Activated CD8-positive, alpha-beta memory T cell treated with anti-CD3 and anti-CD28 coated beads for 48 hours (primary cell): ENCODE results near the gene COL5A1.

ENCODE experiments used
- DNase-seq, 3 experiments: peaks; one replicate each; pipeline ENCODE4 v3.0.0-alpha.2; 2020; ENCODE audit warnings: low read depth in 2 of 3, low spot score in 2 of 3

COL5A1 gene

DNA sequence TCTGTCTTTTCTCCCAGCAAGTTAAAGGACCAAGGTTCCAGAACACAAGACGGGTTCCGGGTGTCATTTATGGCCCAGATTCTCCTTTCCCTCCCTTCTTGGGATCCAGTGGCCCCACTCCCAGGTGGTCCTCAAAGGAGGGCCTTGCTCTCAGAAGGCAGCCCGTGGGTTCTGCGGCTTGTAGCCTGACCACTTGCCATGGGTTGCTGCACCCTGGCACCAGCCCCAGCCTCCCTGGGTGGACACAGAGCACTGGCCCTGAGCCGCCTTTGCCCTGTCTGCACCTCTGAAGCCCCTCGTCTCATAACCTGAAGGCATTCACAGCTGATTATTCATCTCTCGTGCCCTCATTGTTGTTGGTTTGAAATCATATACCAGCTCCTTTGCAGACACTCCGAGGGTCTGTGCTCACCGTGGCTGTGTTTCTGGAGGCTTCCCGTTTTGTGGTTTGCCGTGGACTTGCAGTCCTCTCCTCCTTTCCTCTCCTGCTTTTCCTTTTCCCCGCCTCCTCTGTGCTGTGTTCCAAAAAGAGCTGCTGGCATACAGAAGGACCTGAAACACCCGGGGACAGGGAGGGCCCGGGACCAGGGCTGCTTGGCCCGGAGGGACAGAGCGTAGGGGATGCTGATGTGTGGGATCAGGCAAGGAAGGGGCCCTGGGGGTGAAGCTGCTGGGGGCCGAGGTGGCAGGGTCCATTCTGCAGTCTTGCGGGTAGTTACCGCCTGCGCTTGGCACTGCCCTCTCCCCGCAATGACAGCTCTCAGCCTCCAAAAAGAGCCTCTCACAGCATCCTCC, 189.5 kb downstream of the COL5A1 start:
- no peak for DNase-seq

GRCh38 chr9:134832471-134832870, 190.9 kb downstream of the COL5A1 start:
- no peak for DNase-seq

- no peak for DNase-seq
Measured at GRCh38 chr9:134833294-134833880, 191.8 kb downstream of the COL5A1 start.

GRCh38 chr9:134834217-134834956, 192.8 kb downstream of the COL5A1 start:
- DNase-seq, result no peak

DNA sequence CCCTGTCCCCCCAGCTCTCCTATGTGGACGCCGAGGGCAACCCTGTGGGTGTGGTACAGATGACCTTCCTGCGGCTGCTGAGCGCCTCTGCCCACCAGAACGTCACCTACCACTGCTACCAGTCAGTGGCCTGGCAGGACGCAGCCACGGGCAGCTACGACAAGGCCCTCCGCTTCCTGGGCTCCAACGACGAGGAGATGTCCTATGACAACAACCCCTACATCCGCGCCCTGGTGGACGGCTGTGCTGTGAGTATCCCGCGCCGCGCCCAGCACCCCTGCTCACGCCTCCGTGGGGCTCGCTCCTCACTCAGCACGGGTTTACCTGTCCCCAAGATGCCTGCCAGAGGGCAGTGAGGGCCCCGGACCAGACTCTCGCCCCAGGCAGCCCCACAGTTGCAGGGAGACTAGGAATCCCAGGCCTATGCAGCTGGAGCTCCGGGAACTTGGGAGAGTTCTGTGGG, 193.4 kb downstream of the COL5A1 start:
- DNase-seq, result no peak

DNA sequence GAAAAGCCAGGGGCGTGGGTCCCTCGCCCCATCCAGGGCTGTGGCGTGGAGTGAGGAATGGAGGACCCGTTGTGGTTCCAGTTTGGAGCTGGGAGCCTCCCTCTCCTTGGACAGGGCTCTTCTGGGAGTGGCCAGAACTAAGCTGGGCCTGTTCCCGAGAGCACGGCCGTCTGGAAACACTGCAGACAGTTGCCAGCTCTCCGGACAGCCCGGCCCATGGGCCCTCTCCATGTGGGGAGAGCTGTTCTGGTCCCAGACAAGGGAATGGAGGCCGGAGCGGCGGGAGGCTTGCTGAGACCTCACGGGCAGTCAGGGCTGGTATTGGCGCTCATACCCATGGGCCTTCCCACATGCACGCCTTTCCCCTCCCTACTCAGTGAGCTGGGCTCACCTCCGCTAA, 193.8 kb downstream of the COL5A1 start:
- DNase-seq, result no peak

DNA sequence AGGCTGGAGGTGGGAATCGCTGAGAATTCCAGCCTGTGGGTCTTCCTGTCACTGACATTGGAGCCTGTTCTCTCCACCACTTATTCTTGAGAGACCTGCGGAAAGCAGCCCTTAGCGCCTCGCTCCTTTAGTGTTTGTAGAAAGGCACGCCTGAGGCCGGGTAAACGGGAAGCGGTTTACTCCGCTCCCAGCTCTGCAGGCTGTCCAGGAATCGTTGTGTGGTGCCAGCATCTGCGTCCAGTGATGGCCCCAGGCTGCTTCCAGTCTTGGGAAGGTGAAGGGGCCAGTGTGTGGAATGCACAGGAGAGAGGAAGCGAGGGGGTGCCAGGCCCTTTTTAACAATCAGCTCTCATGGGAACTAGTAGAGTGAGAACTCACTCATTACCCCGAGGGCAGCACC, 194.4 kb downstream of the COL5A1 start:
- DNase-seq, result no peak

- no peak for DNase-seq
Measured at GRCh38 chr9:134836406-134836970, 194.9 kb downstream of the COL5A1 start.

DNA sequence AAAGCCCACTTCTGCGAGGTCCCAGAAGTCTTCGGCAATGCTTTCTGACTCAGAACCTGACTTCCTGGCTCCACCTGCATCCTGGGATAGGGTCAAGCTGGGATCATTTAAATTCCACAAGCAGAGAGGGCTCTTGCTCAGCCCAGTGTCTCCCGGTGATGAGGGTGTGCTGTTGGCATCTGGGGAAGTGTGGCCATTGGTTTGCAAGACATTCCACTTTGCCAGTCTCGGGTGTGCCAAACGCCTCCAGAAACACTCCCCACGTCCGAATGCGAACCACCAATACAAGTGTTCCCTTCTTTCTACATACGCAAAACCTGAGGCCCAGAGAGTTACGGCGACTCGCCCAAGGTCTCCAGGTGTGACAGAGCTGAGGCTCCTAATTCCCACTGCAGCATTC, 195.9 kb downstream of the COL5A1 start:
- no peak for DNase-seq

DNA sequence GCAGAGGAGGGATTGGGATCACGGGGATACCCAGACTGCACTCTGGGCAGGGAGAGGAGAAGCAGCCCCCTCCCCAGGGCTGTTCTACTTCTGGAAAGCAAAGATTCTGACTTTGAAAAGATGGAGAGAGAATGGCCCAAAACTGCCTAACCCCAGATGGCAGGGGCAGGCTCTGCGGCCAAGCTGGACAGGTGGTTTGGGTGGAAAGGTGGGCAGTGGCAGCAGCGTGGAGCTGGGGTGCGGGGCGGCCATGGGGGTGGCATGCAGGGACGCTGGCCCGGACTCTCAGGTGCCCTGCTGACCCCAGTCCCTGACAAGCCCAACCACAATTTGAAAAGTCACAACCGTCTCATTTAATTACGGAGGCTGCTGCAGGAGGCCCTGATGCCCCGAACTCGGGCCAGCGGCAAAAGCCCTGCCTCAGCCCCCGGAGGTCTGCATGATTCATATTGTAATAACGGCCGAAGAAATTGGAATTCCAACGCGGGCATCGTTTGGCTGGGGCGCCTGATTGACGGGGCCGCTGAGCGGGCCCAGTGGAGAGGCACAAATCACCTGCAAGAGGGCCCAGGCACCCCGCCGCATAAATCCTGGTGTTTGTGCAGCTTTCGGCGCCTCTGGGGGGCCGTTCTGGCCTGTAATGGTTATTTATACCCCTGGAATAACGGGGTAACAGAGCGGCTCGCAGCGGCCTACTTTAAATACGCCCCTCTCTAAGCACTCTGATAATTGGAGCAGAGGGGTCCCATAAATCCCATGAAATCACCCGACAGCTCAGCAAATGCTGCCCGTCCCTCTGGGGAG, 197.2 kb downstream of the COL5A1 start:
- no peak for DNase-seq

DNA sequence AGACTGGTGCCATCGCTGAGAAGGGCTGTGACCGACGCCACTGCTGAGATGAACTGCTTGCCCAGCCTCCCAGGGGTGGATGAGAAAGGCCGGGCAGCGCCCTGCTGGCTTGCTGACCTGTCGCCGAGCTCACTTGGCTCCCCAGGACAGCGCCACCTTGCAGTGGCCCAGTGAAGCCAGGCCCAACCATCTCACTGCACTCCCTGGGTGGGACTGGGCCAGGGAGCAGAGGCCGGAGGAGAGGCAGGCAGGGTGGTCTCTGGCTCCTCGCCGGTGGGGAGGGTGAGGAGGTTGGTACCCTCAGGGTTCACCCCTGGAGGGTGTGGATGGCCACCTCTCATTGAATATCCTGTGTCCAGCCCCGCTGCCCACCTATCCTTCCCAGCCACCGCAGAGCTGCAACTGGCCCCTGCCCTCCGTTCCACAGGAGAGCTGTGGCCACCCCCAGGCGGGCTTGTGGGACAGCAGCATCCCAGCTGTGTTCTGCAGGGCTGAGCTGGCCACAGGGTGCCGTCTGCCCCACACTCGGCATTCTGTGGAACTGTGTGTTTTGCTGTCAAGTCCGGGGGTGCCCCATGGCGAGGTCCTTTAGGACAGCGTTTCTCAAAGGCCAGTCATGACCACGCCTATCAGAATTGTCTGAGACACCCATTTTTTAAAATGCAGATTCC, 198.0 kb downstream of the COL5A1 start:
- no peak for DNase-seq

- DNase-seq, result no peak
Measured at GRCh38 chr9:134840511-134840910, 198.9 kb downstream of the COL5A1 start.

DNA sequence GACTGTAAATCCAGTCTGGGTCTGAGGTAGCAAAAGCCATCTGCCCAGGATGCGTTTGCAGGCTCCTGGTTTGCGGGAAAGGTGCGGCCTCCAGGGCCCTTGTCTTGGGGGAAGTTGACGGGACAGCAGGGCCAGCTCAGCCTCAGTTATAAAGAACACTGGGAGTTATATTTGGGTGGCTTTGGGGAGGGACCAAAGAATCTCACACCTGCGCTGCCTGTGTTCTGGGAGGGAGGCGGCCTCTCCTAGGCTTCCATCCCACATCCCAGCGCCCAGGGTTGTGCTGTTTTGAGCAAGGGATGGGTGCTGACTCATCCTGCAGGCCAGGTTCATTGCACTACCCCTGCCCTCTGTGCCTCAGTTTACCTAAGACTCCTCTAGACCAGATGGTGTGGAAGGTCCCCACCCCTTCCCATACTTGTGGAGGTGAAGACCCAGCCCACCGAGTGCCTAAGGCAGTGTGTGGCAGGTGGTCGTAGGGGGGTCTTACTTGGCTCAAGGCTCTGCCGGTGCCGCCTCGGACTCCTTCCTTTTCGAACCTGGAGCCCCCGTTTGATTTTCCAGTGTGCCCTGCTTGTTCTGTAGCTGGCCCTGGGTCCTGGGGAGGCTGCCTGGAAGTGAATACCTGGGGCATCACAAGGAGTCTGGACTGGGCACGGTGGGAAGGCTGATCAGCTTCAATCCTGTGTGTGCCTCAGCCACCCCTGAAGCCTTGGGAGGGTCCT, 199.7 kb downstream of the COL5A1 start:
- DNase-seq, result no peak

- no peak for DNase-seq
Measured at GRCh38 chr9:134842321-134842720, 200.7 kb downstream of the COL5A1 start.

DNA sequence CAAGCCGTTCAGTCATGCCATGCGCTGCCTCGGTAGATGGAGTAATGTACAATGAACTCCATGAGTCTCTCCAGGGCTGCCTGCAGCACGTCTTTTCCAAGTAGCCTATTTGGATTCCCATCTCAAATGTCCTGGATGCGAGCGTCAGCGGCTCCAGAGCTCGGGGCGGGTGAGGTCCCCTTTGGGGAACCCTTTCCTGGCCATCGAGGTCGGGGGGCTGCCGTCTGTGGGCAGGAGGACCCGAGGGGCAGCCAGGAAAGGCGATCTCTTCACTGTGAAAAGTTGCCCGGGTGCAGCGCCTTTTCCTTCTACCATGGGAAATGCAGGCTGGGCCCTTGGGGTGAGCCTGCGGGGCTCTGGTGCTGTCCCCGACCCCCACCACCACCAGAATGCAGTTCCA, 202.1 kb downstream of the COL5A1 start:
- no peak for DNase-seq

- DNase-seq, result no peak
Measured at GRCh38 chr9:134844821-134845220, 203.2 kb downstream of the COL5A1 start.

DNA sequence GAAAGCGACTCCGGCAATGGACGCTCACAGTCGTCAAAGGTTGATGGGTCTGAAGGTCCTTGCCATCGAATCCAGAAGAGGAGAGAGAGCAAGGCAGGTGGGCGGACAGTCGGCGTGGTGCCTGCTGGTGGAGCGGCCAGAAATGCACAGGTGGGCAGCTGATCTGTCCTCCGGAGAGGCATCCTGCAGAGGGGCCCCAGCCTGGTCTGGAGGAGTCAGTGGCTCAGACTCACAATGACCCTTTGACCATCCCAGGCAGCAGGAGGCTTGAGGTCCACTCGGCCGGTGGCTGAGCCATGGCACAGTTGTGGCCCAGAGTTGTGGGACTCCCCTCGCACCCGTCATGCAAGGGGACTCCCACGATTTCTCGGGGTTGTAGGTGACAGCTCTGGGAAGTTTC, 204.6 kb downstream of the COL5A1 start:
- DNase-seq, result no peak

GRCh38 chr9:134846699-134847098, 205.1 kb downstream of the COL5A1 start:
- DNase-seq, result no peak

GRCh38 chr9:134847138-134847537, 205.5 kb downstream of the COL5A1 start:
- no peak for DNase-seq
